H1 (cell line): Measurements from ENCODE around the gene ZNF576. TPM values are rescaled to one million over a fixed set of nuclear protein-coding genes. Genes with fewer than 3 reads are reported as not detected.

Experiments
- CTCF ChIA-PET: fragments of 300-600 bp; sonication (Branson Sonifier 250); formaldehyde crosslinking; loops from one replicate; lab custom pipeline; 2021; ENCODE audit not compliant: partially characterized antibody; lab: Charles Lee
- POLR2A ChIA-PET: fragments of 300-600 bp; sonication (Branson Sonifier 250); formaldehyde crosslinking; loops from one replicate; lab custom pipeline; 2021; ENCODE audit warnings: inconsistent platforms; ENCODE audit not compliant: partially characterized antibody; lab: Charles Lee
- DNase-seq, 2 experiments: peaks; one replicate each; pipeline versions ENCODE4 v3.0.0 to v3.0.0-alpha.2; 2010 to 2022; ENCODE audit warnings: low spot score in 2 of 2, low read depth in 1 of 2, mixed read lengths in 1 of 2
- FAIRE-seq: peaks from 2 replicates; lab custom pipeline; 2011; peaks lifted over from hg19 to GRCh38; lab: Jason Lieb, UNC
- H2AFZ ChIP-seq: 2 replicates; pipeline ENCODE4 v1.8.1; 2012; ENCODE audit warnings: low read length, inconsistent platforms
- H2AK5ac ChIP-seq: 2 replicates; pipeline ENCODE4 v1.6.1; 2013; ENCODE audit warnings: low read depth, low read length
- H2BK120ac ChIP-seq: replicated peaks from 2 replicates; pipeline ENCODE3; 2013; ENCODE audit warnings: low read depth, low read length, inconsistent platforms
- H2BK12ac ChIP-seq: 2 replicates; pipeline ENCODE4 v1.6.1; 2013; ENCODE audit warnings: low read depth, low read length
- H2BK15ac ChIP-seq: 2 replicates; pipeline ENCODE4 v1.6.1; 2013; ENCODE audit warnings: low read length
- H2BK20ac ChIP-seq: 2 replicates; pipeline ENCODE4 v1.6.1; 2013; ENCODE audit warnings: low read length
- H2BK5ac ChIP-seq: 2 replicates; pipeline ENCODE4 v1.6.1; 2013; ENCODE audit warnings: low read depth, low read length
- H3K14ac ChIP-seq: 2 replicates; pipeline ENCODE4 v1.6.1; 2013; ENCODE audit warnings: inconsistent platforms; ENCODE audit not compliant: insufficient read length
- H3K18ac ChIP-seq: 2 replicates; pipeline ENCODE4 v1.6.1; 2013; ENCODE audit warnings: low read length; ENCODE audit errors: extremely low read depth
- H3K23ac ChIP-seq: 2 replicates; pipeline ENCODE4 v1.6.1; 2013; ENCODE audit warnings: inconsistent platforms; ENCODE audit not compliant: insufficient read length
- H3K23me2 ChIP-seq: 2 replicates; pipeline ENCODE4 v1.6.1; 2013; ENCODE audit warnings: low read depth, low read length
- H3K27ac ChIP-seq: 2 replicates; pipeline ENCODE4 v1.6.1; 2011; ENCODE audit warnings: low read depth, low read length, inconsistent platforms
- H3K27me3 ChIP-seq, 4 experiments: replicated peaks in 1 of 4; 1 replicate in 1 of 4; 2 replicates in 3 of 4; pipeline versions ENCODE4 v1.6.1 to v1.8.1; 2011 to 2013; ENCODE audit warnings: low read length in 3 of 4, mild to moderate bottlenecking in 3 of 4, inconsistent platforms in 2 of 4, mixed read lengths in 2 of 4, moderate library complexity in 1 of 4; ENCODE audit not compliant: control insufficient read depth in 3 of 4, insufficient read depth in 3 of 4; ENCODE audit errors: extremely low read depth in 1 of 4
- H3K36me3 ChIP-seq, 4 experiments: 2 replicates each; pipeline versions ENCODE4 v1.6.1 to v1.8.1; 2011 to 2013; ENCODE audit warnings: mild to moderate bottlenecking in 4 of 4, low read length in 3 of 4, moderate library complexity in 2 of 4, control low read depth in 1 of 4, inconsistent platforms in 1 of 4; ENCODE audit not compliant: insufficient read depth in 4 of 4, control insufficient read depth in 2 of 4
- H3K4ac ChIP-seq: replicated peaks from 2 replicates; pipeline ENCODE3; 2013; ENCODE audit warnings: low read length, low read depth, mixed read lengths, inconsistent platforms; ENCODE audit not compliant: insufficient read length
- H3K4me1 ChIP-seq, 4 experiments: replicated peaks in 1 of 4; 1 replicate in 1 of 4; 2 replicates in 3 of 4; pipeline versions ENCODE4 v1.6.1 to v1.8.1; 2011 to 2013; ENCODE audit warnings: low read length in 3 of 4, inconsistent platforms in 2 of 4, mixed read lengths in 1 of 4; ENCODE audit not compliant: insufficient read depth in 4 of 4, control insufficient read depth in 3 of 4
- H3K4me2 ChIP-seq, 2 experiments: 2 replicates each; pipeline versions ENCODE4 v1.6.1 to v1.8.1; 2011 to 2013; ENCODE audit warnings: low read depth in 2 of 2, low read length in 2 of 2, control low read depth in 1 of 2, inconsistent platforms in 1 of 2, mild to moderate bottlenecking in 1 of 2; ENCODE audit not compliant: insufficient read depth in 1 of 2
- H3K4me3 ChIP-seq, 4 experiments: fragments of 200-600, 300-600 bp in 1 of 4; sonication (generic), shearing (Covaris generic), sonication (Bioruptor Twin) in 1 of 4; 2 replicates each; pipeline versions ENCODE4 v1.5.1 to v1.8.1; 2011 to 2016; ENCODE audit warnings: low read length in 4 of 4, low read depth in 3 of 4, control low read depth in 2 of 4, inconsistent platforms in 2 of 4, mild to moderate bottlenecking in 2 of 4, mixed read lengths in 1 of 4, moderate library complexity in 1 of 4; ENCODE audit not compliant: insufficient read depth in 2 of 4; ENCODE audit errors: extremely low read depth in 1 of 4
- H3K56ac ChIP-seq: replicated peaks from 2 replicates; pipeline ENCODE3; 2013; ENCODE audit warnings: low read depth, mild to moderate bottlenecking, mixed read lengths, low read length, inconsistent platforms; ENCODE audit not compliant: insufficient read length
- H3K79me1 ChIP-seq: 2 replicates; pipeline ENCODE4 v1.6.1; 2013; ENCODE audit warnings: low read depth, low read length, control low read depth
- H3K79me2 ChIP-seq, 2 experiments: 2 replicates each; pipeline versions ENCODE4 v1.6.1 to v1.8.1; 2012 to 2013; ENCODE audit warnings: low read length in 2 of 2, mild to moderate bottlenecking in 2 of 2, inconsistent platforms in 1 of 2; ENCODE audit not compliant: insufficient read depth in 2 of 2, control insufficient read depth in 1 of 2
- H3K9ac ChIP-seq, 4 experiments: replicated peaks in 1 of 4; 1 replicate in 1 of 4; 2 replicates in 3 of 4; pipeline versions ENCODE4 v1.6.1 to v1.8.1; 2011 to 2013; ENCODE audit warnings: low read depth in 3 of 4, low read length in 3 of 4, control low read depth in 2 of 4, mild to moderate bottlenecking in 2 of 4, moderate library complexity in 2 of 4, inconsistent platforms in 1 of 4; ENCODE audit errors: extremely low read depth in 1 of 4
- H3K9me3 ChIP-seq, 2 experiments: 2 replicates each; pipeline versions ENCODE4 v1.6.1 to v1.8.1; 2012 to 2013; ENCODE audit warnings: mild to moderate bottlenecking in 2 of 2, moderate library complexity in 2 of 2, control low read depth in 1 of 2, inconsistent platforms in 1 of 2, low read depth in 1 of 2, low read length in 1 of 2, mixed read lengths in 1 of 2; ENCODE audit not compliant: insufficient read depth in 2 of 2
- H4K20me1 ChIP-seq, 2 experiments: replicated peaks in 1 of 2; 2 replicates each; pipeline versions ENCODE3 to v1.8.1; 2011 to 2013; ENCODE audit warnings: inconsistent platforms in 2 of 2, low read length in 2 of 2, mild to moderate bottlenecking in 1 of 2; ENCODE audit not compliant: insufficient read depth in 2 of 2, control insufficient read depth in 1 of 2
- H4K5ac ChIP-seq: 2 replicates; pipeline ENCODE4 v1.6.1; 2013; ENCODE audit warnings: low read length, low read depth, mixed read lengths, inconsistent platforms; ENCODE audit not compliant: insufficient read length
- H4K8ac ChIP-seq: 2 replicates; pipeline ENCODE4 v1.8.0; 2013; ENCODE audit warnings: mild to moderate bottlenecking, moderate library complexity, low read length, inconsistent platforms; ENCODE audit not compliant: insufficient read depth; ENCODE audit errors: extremely low read depth
- H4K91ac ChIP-seq: replicated peaks from 2 replicates; pipeline ENCODE3; 2013; ENCODE audit warnings: low read length, mixed read lengths, inconsistent platforms; ENCODE audit not compliant: insufficient read length
- CREB1 ChIP-seq: IDR thresholded peaks from 2 replicates; pipeline ENCODE4 v1.6.1; 2012; ENCODE audit warnings: inconsistent platforms
- POLR2A ChIP-seq, 2 experiments: IDR thresholded peaks; 1 replicate in 1 of 2; 2 replicates in 1 of 2; pipeline ENCODE4 v1.6.1; 2011; ENCODE audit warnings: low read depth in 2 of 2, low read length in 2 of 2, mild to moderate bottlenecking in 2 of 2; ENCODE audit errors: control extremely low read depth in 1 of 2
- RAD21 ChIP-seq, 2 experiments: IDR thresholded peaks in 1 of 2; conservative IDR thresholded peaks in 1 of 2; 2 replicates each; pipeline ENCODE4 v1.6.1; 2011; ENCODE audit warnings: low read depth in 2 of 2, low read length in 2 of 2, improper control_type of control experiment in 1 of 2, inconsistent platforms in 1 of 2, mild to moderate bottlenecking in 1 of 2, moderate library complexity in 1 of 2
- WGBS, 2 experiments: shearing (Covaris generic) in 1 of 2; methylation state at CpG; one replicate each; pipeline versions ENCODE4 v1.1.6 to v1.1.7; 2013 to 2015; ENCODE audit warnings: low lambda C conversion rate in 2 of 2, mixed read lengths in 2 of 2, inconsistent platforms in 1 of 2, low coverage in 1 of 2, missing lambda C conversion rate in 1 of 2; ENCODE audit not compliant: insufficient replicate concordance in 2 of 2, insufficient coverage in 1 of 2, insufficient read length in 1 of 2; ENCODE audit errors: extremely low coverage in 1 of 2, missing lambda C conversion rate in 1 of 2; 5-methylcytosine and 5-hydroxymethylcytosine counted together
- polyA plus RNA-seq, 7 experiments: library from polyadenylated mRNA; depleted of rRNA in 3 of 7; stranded (reverse) in 5 of 7; unstranded in 2 of 7; fragments of >200 nt in 5 of 7; fragments of 200-250 nt in 2 of 7; gene quantifications; 1 replicate in 5 of 7; 2 replicates in 1 of 7; 4 replicates in 1 of 7; pipeline versions ENCODE4 v1.2.1 to v1.2.3, GENCODE V29; 2011 to 2013; ENCODE audit warnings: missing spikeins in 2 of 7, mixed read lengths in 2 of 7
- total RNA-seq: library from RNA; stranded (reverse); fragmentation: NEBNext Ultra II Directional; extraction: Animal tissue kit (Norgen Biotek cat#: 25700); gene quantifications from 2 replicates; pipeline ENCODE4 v1.2.1, GENCODE V29; 2021
- TF ChIP-seq, protein P1 (sequence below), 3 experiments: IDR thresholded peaks; 1 replicate in 2 of 3; 2 replicates in 1 of 3; pipeline versions ENCODE4 v1.5.1 to v1.6.1; 2011; ENCODE audit warnings: low read length in 3 of 3, mild to moderate bottlenecking in 3 of 3, inconsistent platforms in 2 of 3, low read depth in 1 of 3, moderate library complexity in 1 of 3; ENCODE audit not compliant: insufficient read depth in 1 of 3; ENCODE audit errors: control extremely low read depth in 1 of 3

The ZNF576 gene
- total and polyA plus RNA-seq, 2 of the 8 experiments (the other 6 are each of a cell fraction or from before 2014, with no cell fraction given), result 13.6 to 32.4 TPM

DNA sequence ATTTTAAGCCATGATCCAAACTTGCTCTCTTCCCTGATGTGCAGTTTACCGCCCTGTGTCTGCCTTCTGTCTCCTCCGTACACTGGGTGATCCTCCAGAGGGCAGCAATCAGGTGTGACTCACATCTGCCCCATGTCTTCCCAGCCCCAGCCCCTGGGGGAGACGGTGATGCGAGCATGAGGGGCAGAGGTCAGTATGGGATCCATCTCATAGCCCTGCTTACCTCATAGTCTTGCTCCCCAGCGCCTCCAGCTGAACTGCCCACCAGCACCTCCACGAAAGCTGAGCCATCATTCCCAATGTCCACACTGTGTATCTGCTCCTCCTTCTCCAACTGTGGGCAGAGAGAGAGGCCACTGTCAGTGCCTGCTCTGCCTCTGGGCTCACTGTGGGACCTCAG lies 35.7 kb upstream of the ZNF576 start:
- Histone ChIP-seq H3K14ac (no peak overlapping the region), H3K23me2 (no peaks in the 10 kb centered on the region), H4K8ac (no peak overlapping the region), H3K4ac (no peak overlapping the region), H4K20me1 (peaks cover 0 to 8% of the 10 kb centered on the region in 2 experiments), H3K9me3 (no peaks in the 10 kb centered on the region), H2AK5ac (no peak overlapping the region), H3K36me3 (peaks cover 0 to 8% (median 0%) of the 10 kb centered on the region in 4 experiments; a peak in 2 of 8 replicates), H4K91ac (no peak overlapping the region), H3K9ac (no peak overlapping the region), H3K18ac (no peak overlapping the region), H3K4me1 (no peaks in the 10 kb centered on the region), H3K4me3 (no peak overlapping the region), H3K27ac (no peak overlapping the region), H3K4me2 (no peak overlapping the region), H2AFZ (no peak overlapping the region), H3K23ac (no peak overlapping the region), H2BK12ac (no peak overlapping the region), H2BK20ac (no peak overlapping the region), H2BK15ac (no peak overlapping the region), H3K79me1 (no peaks in the 10 kb centered on the region; the same call in 1 of the 2 replicates), H2BK120ac (no peak overlapping the region), H2BK5ac (no peak overlapping the region), H3K27me3 (no peaks in the 10 kb centered on the region), H3K79me2 (no peaks in the 10 kb centered on the region), H3K56ac (no peak overlapping the region), H4K5ac (no peak overlapping the region)
- 86% methylated on average over 6 of the region's 6 CpGs; no CpG with 5 or more reads in 1 of the 2 experiments for WGBS, 2 experiments
- DNase-seq (no peak), FAIRE-seq (no peak)
- ChIA-PET POLR2A (no interaction called here), CTCF (interaction anchor here (0.8 to 10.7 kb wide), 6 partner anchors 10 to 40 kb away, joined by 3 to 122 read pairs (median 4); partner anchors contain the start of genes IRGQ, PINLYP, XRCC1 and ZNF575)
- TF ChIP-seq CREB1 (0 out of 2 replicates have a peak, but pooled peaks have one; percentile 53), RAD21 (IDR thresholded peaks at IDR 0.05 in 1 of 2, conservative IDR thresholded peaks at IDR 0.05 in 1 of 2; ENCODE audit: low read depth in 2 of 2, low read length in 2 of 2) (peak in 1 of 2 experiments; percentile 31; a peak in 1 of 4 replicates), POLR2A (IDR thresholded peaks at IDR 0.05; ENCODE audit: control extremely low read depth in 1 of 2, low read depth in 2 of 2, low read length in 2 of 2) (no peak)
- TF ChIP-seq, protein P1, sequence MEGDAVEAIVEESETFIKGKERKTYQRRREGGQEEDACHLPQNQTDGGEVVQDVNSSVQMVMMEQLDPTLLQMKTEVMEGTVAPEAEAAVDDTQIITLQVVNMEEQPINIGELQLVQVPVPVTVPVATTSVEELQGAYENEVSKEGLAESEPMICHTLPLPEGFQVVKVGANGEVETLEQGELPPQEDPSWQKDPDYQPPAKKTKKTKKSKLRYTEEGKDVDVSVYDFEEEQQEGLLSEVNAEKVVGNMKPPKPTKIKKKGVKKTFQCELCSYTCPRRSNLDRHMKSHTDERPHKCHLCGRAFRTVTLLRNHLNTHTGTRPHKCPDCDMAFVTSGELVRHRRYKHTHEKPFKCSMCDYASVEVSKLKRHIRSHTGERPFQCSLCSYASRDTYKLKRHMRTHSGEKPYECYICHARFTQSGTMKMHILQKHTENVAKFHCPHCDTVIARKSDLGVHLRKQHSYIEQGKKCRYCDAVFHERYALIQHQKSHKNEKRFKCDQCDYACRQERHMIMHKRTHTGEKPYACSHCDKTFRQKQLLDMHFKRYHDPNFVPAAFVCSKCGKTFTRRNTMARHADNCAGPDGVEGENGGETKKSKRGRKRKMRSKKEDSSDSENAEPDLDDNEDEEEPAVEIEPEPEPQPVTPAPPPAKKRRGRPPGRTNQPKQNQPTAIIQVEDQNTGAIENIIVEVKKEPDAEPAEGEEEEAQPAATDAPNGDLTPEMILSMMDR (IDR thresholded peaks at IDR 0.05; ENCODE audit: control extremely low read depth in 1 of 3, insufficient read depth in 1 of 3, low read depth in 1 of 3, low read length in 3 of 3), result peak; percentile 32 to 47 (median 39)
